Glomerular visceral epithelial cell (primary cell): ENCODE measurements around the gene OCLN.
A peak's percentile ranks its signal among the peaks of the same experiment; 100 is the strongest.
"Not testable (repeated sequence)": the region's sequence is repeated elsewhere in the genome, so short reads cannot be mapped to it uniquely, and the experiment has no call there.

Source experiments
- DNase-seq: peaks from one replicate; pipeline ENCODE4 v3.0.0-alpha.2; 2016; ENCODE audit errors: extremely low spot score

OCLN gene, protein sequence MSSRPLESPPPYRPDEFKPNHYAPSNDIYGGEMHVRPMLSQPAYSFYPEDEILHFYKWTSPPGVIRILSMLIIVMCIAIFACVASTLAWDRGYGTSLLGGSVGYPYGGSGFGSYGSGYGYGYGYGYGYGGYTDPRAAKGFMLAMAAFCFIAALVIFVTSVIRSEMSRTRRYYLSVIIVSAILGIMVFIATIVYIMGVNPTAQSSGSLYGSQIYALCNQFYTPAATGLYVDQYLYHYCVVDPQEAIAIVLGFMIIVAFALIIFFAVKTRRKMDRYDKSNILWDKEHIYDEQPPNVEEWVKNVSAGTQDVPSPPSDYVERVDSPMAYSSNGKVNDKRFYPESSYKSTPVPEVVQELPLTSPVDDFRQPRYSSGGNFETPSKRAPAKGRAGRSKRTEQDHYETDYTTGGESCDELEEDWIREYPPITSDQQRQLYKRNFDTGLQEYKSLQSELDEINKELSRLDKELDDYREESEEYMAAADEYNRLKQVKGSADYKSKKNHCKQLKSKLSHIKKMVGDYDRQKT

GRCh38 chr5:69492391-69492922 is at the start of gene OCLN:
TSS of gene OCLN (plus strand) at chr5:69492790. CDS start at chr5:69504245, 11,455 bp downstream.
- peak; percentile 70 for DNase-seq

DNA sequence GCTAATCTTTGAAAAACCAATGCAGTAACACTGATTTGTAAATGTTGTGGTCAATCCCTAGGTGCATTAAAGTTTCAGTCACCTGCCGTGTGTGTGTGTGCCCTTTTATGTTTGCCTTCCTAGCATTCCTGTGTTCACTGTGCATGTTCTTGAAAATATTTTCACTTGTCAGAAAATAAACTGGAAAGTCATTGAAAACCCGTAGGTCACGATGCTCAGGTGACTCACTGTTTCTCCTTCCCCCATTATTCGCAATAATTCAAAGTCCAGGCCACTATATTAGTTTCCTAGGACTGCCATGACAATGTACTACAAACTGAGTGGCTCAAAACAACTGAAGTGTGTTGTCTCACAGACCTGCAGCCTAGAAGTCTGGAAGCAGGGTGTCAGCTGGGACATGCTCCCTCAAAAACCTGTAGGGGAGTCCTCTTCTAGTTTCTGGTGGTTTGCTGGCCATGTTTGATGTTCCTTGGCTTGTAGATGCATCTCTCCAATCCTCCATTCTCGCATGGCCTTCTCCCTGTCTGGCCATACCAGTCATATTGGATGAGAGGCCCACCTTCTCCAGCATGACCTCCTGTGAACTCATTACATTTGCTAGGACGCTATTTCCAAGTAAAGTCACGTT is 48.3 kb upstream of the OCLN start:
- peak; percentile 16 for DNase-seq

DNA sequence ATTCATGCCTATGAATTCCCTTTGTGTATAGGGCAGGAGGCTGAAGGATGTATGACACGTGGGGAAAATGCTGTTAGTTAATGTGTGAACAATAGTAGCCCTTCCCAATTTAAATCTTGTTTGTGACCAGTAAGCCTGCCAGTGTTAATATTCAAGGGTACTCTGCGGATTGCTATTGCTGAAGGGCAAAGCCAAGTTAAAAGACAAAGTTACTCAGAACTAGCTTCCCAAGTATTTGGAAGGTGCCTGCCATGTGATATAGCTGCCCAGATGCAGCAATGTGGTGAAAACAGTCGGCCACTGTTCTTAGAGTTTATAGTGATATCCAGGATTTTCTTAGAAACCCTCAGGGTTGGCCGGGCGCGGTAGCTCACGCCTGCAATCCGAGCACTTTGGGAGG is 43.1 kb upstream of the OCLN start:
- no peak for DNase-seq

DNA sequence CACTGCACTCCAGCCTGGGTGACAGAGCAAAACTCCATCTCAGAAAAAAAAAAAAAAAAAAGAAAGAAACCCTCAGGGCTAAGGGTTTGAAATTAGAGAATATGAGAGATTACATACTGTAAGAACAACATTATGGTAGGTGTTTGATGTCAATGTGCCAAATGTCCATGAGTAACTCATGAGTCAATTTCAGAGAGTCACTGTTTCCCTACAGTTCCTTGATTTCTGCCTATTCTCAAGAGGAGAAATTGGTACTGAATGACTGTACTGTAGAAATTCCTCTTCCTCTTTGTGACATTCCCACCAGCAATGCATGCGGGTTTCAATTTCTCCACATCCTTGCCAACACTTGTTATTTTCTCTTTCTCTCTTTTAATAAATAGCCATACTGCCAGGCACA is 42.5 kb upstream of the OCLN start:
- DNase-seq, result peak; percentile 56

DNA sequence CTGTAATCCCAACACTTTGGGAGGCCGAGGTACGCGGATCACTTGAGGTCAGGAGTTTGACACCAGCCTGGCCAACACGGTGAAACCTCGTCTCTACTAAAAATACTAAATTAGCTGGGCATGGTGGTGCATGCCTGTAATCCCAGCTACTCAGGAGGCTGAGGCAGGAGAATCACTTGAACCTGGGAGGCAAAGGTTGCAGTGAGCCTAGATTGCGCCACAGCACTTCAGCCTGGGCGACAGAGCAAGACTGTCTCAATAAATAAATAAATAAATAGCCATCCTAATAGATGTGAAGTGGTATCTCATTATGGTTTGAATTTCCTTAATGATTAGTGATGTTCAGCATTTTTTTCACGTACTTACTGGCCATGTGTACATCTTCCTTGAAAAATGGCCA is 42.1 kb upstream of the OCLN start:
- DNase-seq, result not testable (repeated sequence)

DNA sequence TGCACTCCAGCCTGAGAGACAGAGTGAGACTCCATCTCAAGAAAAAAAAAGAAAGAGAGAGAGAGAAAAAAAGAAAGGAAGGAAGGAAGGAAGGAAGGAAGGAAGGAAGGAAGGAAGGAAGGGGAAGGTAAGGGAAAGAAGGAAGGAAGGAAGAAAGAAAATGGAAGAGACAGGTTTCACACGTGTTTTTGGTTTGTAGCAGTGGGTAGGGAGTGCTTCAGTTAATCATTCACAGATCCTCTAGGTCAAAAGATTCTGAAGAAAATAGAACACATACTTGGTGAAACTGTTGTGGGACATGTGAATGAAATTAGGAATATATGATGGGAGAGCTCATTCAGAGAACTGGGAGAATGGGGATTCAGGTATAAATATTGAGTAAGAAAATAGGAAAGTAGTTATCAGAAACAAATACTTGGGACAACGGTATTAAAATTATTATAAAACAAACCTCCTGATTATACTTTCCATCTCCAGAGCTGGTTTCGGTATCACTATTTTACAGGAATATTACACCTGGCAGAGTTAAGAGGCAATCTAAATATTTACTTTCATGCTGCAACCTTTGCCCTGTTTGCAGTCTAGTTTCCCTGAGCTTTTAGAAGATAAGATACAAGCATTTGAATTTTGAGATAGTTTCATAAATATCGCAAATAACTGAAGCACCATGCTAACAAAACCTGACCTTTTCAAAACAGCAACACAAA is 40.5 kb upstream of the OCLN start:
- DNase-seq, result no peak

DNA sequence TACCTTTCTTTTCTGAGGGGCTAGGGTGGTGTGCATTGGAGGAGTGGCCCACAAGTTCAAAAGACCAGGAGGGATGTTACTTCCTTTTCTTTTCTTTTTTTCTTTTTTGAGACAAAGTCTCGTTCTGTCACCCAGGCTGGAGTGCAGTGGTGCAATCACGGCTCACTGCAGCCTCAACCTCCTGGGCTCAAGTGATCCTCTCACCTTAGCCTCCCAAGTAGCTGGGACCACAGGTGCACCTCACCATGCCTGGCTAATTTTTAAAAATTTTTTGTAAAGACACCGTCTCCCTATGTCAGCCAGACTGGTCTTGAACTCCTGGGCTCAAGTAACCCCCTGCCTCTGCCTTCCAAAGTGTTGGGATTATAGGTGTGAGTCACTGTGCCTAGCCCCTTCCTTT is 39.1 kb upstream of the OCLN start:
- DNase-seq, result not testable (repeated sequence)

DNA sequence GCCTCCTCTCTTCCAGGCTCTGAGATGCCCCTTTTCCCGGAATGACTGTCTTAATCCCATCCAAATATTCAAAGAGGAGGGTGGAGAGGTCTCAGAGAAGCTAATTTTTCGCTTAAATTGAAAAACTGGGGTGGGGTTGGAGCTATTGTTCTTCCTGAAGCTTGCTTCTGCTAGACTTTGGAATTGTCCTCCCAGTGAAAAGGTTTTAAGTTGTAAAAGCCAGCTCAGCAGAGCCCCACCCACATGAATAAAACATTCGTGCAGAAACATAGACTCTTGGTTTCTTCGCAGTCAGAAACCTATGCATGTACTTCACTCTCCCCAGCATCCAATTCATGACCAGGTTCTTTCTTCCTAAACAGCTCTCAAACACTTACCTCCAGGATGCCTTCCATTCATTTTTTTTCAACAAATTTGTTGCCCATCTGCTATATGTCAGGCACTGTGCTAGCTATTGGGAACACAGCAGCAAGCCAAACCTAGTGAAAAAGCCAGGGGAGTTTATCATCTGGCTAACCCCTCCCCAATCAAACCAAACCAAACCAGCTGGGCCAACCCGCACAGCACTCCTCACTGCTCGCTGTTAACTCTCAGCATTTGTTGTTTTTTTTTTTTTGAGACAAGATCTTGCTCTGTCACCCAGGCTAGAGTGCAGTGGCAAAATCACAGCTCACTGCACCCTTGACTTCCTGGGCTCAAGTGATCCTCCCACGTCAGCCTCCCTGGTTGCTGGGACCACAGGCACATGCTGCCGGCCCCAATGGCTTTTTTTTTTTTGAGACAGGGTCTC is 37.9 kb upstream of the OCLN start:
- DNase-seq, result no peak

- DNase-seq, result not testable (repeated sequence)
These were observed 37.1 kb upstream of the OCLN start for GRCh38 chr5:69455428-69455988.

DNA sequence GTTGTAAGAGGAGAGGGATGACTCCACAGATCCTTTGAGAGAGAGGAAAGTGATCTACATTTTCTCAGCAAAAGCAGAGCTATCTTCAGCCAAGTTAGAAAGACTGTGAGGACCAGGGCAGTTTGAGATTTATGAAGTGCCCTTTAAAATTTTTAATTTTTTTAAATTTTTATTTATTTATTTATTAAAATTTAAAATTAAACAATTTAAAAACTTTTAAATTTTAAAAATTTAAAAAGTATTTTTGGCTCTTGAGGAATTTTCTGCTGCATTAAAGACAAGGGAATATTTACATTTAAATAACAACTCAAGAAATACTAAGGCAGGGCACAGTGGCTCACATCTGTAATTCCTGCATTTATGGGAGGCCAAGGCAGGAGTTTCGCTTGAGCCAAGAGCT is 30.4 kb upstream of the OCLN start:
- DNase-seq, result no peak

GRCh38 chr5:69466375-69466774 is 26.2 kb upstream of the OCLN start:
- DNase-seq, result not testable (repeated sequence)

- no peak for DNase-seq
These were observed 25.0 kb upstream of the OCLN start for GRCh38 chr5:69467442-69468225.

DNA sequence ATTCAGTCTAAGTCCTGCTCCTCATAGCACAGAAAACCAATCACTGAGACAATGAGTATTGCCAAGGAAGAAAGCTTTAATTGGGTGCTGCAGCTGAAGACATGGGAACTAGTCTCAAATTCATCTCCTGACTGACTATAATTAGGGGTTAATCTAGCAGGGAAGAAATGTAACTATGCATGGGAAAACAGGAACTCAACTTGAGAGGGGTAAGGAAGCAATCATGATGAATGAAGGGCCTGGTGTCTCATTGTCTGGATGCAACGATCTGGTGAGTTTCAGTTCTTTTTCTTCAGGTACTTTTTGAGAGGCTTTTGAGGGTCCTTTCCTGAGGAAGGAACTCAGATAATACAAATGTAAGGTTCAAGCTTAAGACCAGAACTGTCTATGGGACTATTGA is 24.0 kb upstream of the OCLN start:
- no peak for DNase-seq

GRCh38 chr5:69471516-69471915 is 21.1 kb upstream of the OCLN start:
- not testable (repeated sequence) for DNase-seq

DNA sequence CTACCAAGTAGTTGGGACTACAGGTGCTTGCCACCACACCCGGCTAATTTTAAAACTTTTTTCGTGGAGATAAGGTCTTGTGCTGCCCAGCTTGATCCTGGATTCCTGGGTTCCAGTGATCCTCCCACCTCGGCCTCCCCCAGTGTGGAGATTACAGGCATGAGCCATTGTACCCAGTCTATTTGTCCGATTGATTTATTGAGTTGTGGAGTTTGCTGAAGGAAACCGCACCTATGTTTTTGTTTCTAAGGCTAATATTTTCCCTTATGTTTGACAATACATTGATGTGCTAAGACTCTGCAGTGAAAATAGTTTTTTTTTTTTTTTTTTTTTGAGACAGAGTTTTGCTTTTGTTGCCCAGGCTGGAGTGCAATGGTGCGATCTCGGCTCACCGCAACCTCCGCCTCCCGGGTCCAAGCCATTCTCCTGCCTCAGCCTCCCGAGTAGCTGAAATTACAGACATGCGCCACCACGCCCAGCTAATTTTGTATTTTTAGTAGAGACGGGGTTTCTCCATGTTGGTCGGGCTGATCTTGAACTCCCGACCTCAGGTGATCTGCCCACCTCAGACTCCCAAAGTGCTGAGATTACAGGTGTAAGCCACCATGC is 20.0 kb upstream of the OCLN start:
- DNase-seq, result not testable (repeated sequence)

DNA sequence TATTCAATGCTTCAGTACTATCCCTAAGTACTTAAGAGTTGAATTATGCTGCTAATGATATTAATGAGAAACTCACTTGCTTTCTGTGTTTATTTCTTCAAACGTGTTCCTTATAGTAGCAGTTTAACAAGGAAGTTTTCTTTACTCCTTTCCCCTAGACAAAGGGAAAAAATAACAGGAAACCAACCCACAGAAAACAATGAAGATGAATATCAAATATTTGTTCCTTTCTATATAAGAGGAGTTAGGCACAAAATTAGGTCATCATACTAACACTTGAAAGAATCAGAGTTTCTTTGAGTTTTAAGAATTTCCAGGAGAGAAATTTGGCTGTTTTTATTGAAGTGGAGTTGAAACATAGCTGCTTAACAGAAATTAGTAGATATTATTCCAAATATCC is 15.4 kb upstream of the OCLN start:
- no peak for DNase-seq

DNA sequence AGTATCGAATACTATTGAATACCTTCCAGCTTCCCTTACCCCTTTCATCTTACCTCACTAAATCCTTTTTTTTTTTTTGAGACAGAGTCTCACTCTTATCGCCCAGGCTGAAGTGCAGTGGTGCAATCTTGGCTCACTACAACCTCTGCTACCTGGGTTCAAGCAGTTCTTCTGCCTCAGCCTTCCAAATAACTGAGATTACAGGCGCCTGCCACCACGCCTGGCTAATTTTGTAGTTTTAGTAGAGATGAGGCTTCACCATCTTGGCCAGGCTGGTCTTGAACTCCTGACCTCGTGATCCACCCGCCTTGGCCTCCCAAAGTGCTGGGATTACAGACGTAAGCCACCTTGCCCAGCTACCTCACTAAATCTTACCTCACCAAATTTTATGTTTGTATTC is 14.3 kb upstream of the OCLN start:
- not testable (repeated sequence) for DNase-seq

- peak; percentile 19 for DNase-seq
These were observed 7.7 kb upstream of the OCLN start for GRCh38 chr5:69484891-69485290.

- DNase-seq, result no peak
These were observed 7.1 kb upstream of the OCLN start for GRCh38 chr5:69485471-69485870.

DNA sequence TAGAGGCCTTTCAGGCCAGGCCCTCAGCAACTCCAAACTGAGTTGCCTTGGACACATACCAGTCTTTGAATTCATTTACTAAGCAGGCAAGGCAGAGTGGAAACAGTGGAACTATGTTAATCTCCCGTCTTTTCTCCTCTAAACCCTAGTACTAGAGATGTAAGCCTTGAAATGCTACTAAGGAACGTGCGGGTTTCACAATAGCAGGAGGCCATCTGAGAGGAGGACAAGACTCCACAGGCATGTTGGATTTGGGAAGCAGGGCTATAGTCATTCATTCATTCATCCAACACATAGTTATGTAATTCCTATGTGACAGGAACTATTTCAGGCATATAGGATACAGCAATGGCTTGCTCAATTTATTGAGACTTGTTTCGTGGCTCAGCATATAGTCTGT is 3.3 kb upstream of the OCLN start:
- no peak for DNase-seq
